ENCODE results near the gene ARL17B.
"Not testable (repeated sequence)": the region's sequence is repeated elsewhere in the genome, so short reads cannot be mapped to it uniquely, and the experiment has no call there.

Gene ARL17B

GRCh38 chr17:46244949-46245768 lies 116.4 kb downstream of the ARL17B start:
- not testable (repeated sequence) for DNase-seq

GRCh38 chr17:46244339-46244913 lies 117.1 kb downstream of the ARL17B start:
- DNase-seq, result not testable (repeated sequence)

- DNase-seq, result not testable (repeated sequence)
Measured at GRCh38 chr17:46243928-46244327, 117.6 kb downstream of the ARL17B start.

GRCh38 chr17:46243505-46243904 lies 118.1 kb downstream of the ARL17B start:
- DNase-seq, result not testable (repeated sequence)

- not testable (repeated sequence) for DNase-seq
Measured at GRCh38 chr17:46231359-46231758, 130.2 kb downstream of the ARL17B start.

GRCh38 chr17:46225274-46225794 lies 136.2 kb downstream of the ARL17B start:
- peak; percentile 76 for DNase-seq

GRCh38 chr17:46224864-46225263 lies 136.7 kb downstream of the ARL17B start:
- not testable (repeated sequence) for DNase-seq
